Loucy (cell line): ENCODE results near the gene LRBA.

Experiments used
- H2AFZ ChIP-seq: fragments of 200-600 bp; sonication (generic); 2 replicates; pipeline ENCODE4 v1.6.0; 2016; ENCODE audit warnings: antibody characterized with exemption, mild to moderate bottlenecking, low read length, moderate library complexity
- H3F3A ChIP-seq: fragments of 200-600 bp; 2 replicates; pipeline ENCODE4 v1.6.0; 2016; ENCODE audit warnings: antibody characterized with exemption, low read depth, mild to moderate bottlenecking
- H3K27me3 ChIP-seq: fragments of 200-600 bp; sonication (generic); 2 replicates; pipeline ENCODE4 v1.6.1; 2014; ENCODE audit warnings: low read length, mild to moderate bottlenecking; ENCODE audit not compliant: insufficient read depth, poor library complexity, severe bottlenecking
- H3K36me3 ChIP-seq: fragments of 200-600 bp; sonication (generic); 2 replicates; pipeline ENCODE4 v1.6.1; 2016; ENCODE audit warnings: low read length; ENCODE audit not compliant: insufficient read depth
- H3K4me1 ChIP-seq: fragments of 200-600 bp; sonication (generic); 2 replicates; pipeline ENCODE4 v1.5.1; 2014; ENCODE audit warnings: low read length, mild to moderate bottlenecking; ENCODE audit not compliant: insufficient read depth, poor library complexity, severe bottlenecking
- H3K4me2 ChIP-seq: fragments of 200-600 bp; sonication (generic); 2 replicates; pipeline ENCODE4 v1.6.0; 2014; ENCODE audit warnings: antibody characterized with exemption, low read length, low read depth, mild to moderate bottlenecking; ENCODE audit not compliant: poor library complexity, severe bottlenecking
- H3K4me3 ChIP-seq: fragments of 200-600 bp; sonication (generic); 2 replicates; pipeline ENCODE4 v1.5.1; 2014; ENCODE audit warnings: low read length, mild to moderate bottlenecking, mixed read lengths; ENCODE audit not compliant: poor library complexity, severe bottlenecking
- H3K79me2 ChIP-seq: fragments of 200-600 bp; sonication (generic); 2 replicates; pipeline ENCODE4 v1.6.1; 2014; ENCODE audit warnings: low read length; ENCODE audit not compliant: insufficient read depth
- H3K9ac ChIP-seq: fragments of 200-600 bp; sonication (generic); 2 replicates; pipeline ENCODE4 v1.6.0; 2014; ENCODE audit warnings: mild to moderate bottlenecking, low read depth, low read length, moderate library complexity; ENCODE audit not compliant: poor library complexity, severe bottlenecking
- H3K9me2 ChIP-seq: fragments of 200-600 bp; sonication (generic); replicated peaks from 2 replicates; pipeline ENCODE4 v1.6.1; 2016; ENCODE audit warnings: low read depth, low read length, mixed read lengths
- H3K9me3 ChIP-seq: fragments of 200-600 bp; sonication (generic); 2 replicates; pipeline ENCODE4 v1.6.1; 2014; ENCODE audit warnings: mild to moderate bottlenecking, antibody characterized with exemption, low read length, low read depth; ENCODE audit not compliant: insufficient read depth
- H4K20me1 ChIP-seq: fragments of 200-600 bp; sonication (generic); 2 replicates; pipeline ENCODE4 v1.6.0; 2014; ENCODE audit warnings: antibody characterized with exemption, low read length, mild to moderate bottlenecking; ENCODE audit not compliant: insufficient read depth, poor library complexity, severe bottlenecking
- CTCF ChIP-seq: fragments of 200-600 bp; sonication (generic); conservative IDR thresholded peaks from 2 replicates; pipeline ENCODE4 v1.5.1; 2014; ENCODE audit warnings: mild to moderate bottlenecking, antibody characterized with exemption, low read length
- EZH2phosphoT487 ChIP-seq: fragments of 200-600 bp; IDR thresholded peaks from 2 replicates; pipeline ENCODE4 v1.6.1; 2018; ENCODE audit warnings: antibody characterized with exemption, mild to moderate bottlenecking, moderate library complexity, borderline replicate concordance

The LRBA gene

GRCh38 chr4:150944660-150945059 is 70.4 kb downstream of the LRBA start:
- Histone ChIP-seq H2AFZ (no peak overlapping the region), H3K4me3 (no peak overlapping the region), H3F3A (no peaks in the 10 kb centered on the region), H3K79me2 (peaks cover 74% of the 10 kb centered on the region; the same call in 1 of the 2 replicates), H4K20me1 (peaks cover 3% of the 10 kb centered on the region), H3K9me3 (no peaks in the 10 kb centered on the region), H3K27me3 (no peaks in the 10 kb centered on the region), H3K4me1 (no peaks in the 10 kb centered on the region), H3K9ac (no peak overlapping the region), H3K9me2 (no peaks in the 10 kb centered on the region), H3K36me3 (no peaks in the 10 kb centered on the region), H3K4me2 (no peak overlapping the region)
- TF ChIP-seq EZH2phosphoT487 (no peak), CTCF (no peak)

DNA sequence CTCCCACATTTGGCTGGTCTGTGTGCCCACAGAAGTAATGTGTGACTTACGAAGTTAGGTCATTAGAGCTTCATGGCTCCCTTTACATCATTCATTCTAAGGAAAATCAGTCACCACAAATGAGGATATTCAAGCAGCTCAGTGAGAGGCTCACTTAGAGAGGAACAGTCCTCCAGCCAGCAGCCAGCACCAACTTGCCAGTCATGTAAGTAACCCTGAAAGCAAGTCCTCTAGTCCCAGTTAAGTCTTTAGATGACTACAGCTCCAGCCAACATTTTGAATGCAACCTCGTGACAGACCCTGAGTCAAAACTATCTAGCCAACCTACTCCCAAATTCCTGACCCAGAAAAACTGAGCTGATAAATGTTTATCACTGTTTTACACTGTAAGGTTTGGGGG is 71.3 kb downstream of the LRBA start:
- peaks cover 74% of the 10 kb centered on the region; the same call in 1 of the 2 replicates for H3K79me2 ChIP-seq

GRCh38 chr4:150943126-150943525 is 72.0 kb downstream of the LRBA start:
- Histone ChIP-seq H3K9me2 (no peaks in the 10 kb centered on the region), H3K4me1 (no peaks in the 10 kb centered on the region), H3K36me3 (no peaks in the 10 kb centered on the region), H3K9ac (no peak overlapping the region), H3K9me3 (no peaks in the 10 kb centered on the region), H3K79me2 (peaks cover 71% of the 10 kb centered on the region; the same call in 1 of the 2 replicates), H3F3A (no peaks in the 10 kb centered on the region), H3K4me2 (no peak overlapping the region), H3K27me3 (no peaks in the 10 kb centered on the region), H4K20me1 (peaks cover 3% of the 10 kb centered on the region), H3K4me3 (no peak overlapping the region), H2AFZ (no peak overlapping the region)
- TF ChIP-seq EZH2phosphoT487 (no peak), CTCF (no peak)

More for the DNA sequence above, 71.3 kb downstream of the LRBA start:
- H2AFZ ChIP-seq = no peak overlapping the region
- H3K4me3 ChIP-seq = no peak overlapping the region
- no peak overlapping the region for H3K4me2 ChIP-seq
- peaks cover 3% of the 10 kb centered on the region for H4K20me1 ChIP-seq
- no peaks in the 10 kb centered on the region for H3K9me2 ChIP-seq
- H3K9ac ChIP-seq = no peak overlapping the region
- no peaks in the 10 kb centered on the region for H3F3A ChIP-seq
- no peaks in the 10 kb centered on the region for H3K4me1 ChIP-seq
- no peaks in the 10 kb centered on the region for H3K9me3 ChIP-seq
- H3K27me3 ChIP-seq = no peaks in the 10 kb centered on the region
- no peaks in the 10 kb centered on the region for H3K36me3 ChIP-seq
- TF ChIP-seq CTCF = no peak
- no peak for TF ChIP-seq EZH2phosphoT487
